HL-60 (cell line): ENCODE results near the gene ABCB4.

Source experiments
- GABPA ChIP-seq: IDR thresholded peaks from 2 replicates; pipeline ENCODE4 v1.6.1; 2012; ENCODE audit warnings: low read depth
- POLR2AphosphoS5 ChIP-seq: IDR thresholded peaks from 2 replicates; pipeline ENCODE4 v1.6.1; 2012; ENCODE audit warnings: low read depth
- TF ChIP-seq, protein P1 (sequence below): IDR thresholded peaks from one replicate; pipeline ENCODE4 v1.5.1; 2011; ENCODE audit warnings: low read length, control low read depth, inconsistent platforms; ENCODE audit not compliant: insufficient read depth
- TF ChIP-seq, protein P2 (sequence below): IDR thresholded peaks from 2 replicates; pipeline ENCODE4 v1.6.1; 2012; ENCODE audit warnings: low read depth; ENCODE audit not compliant: insufficient replicate concordance

DNA sequence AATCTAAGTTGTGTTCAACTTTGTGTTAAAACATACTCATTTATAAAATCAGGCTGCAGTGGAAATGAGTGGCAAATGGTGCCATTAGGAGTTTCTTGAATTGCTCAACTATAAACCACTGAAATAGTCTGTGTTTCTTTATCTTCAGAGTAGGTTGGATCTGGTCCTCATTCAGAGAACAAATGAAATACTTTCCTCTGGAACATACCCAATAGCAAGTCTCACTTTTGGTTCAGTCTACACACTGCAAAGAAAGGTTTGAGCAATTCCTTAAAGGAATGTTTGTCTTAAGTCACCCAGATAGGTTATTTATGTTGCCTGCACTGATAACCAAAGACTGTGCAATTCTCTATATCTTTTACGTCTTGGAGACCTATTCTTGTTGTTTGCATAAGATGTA, 62.5 kb downstream of the ABCB4 start:
- TF ChIP-seq, protein P1, sequence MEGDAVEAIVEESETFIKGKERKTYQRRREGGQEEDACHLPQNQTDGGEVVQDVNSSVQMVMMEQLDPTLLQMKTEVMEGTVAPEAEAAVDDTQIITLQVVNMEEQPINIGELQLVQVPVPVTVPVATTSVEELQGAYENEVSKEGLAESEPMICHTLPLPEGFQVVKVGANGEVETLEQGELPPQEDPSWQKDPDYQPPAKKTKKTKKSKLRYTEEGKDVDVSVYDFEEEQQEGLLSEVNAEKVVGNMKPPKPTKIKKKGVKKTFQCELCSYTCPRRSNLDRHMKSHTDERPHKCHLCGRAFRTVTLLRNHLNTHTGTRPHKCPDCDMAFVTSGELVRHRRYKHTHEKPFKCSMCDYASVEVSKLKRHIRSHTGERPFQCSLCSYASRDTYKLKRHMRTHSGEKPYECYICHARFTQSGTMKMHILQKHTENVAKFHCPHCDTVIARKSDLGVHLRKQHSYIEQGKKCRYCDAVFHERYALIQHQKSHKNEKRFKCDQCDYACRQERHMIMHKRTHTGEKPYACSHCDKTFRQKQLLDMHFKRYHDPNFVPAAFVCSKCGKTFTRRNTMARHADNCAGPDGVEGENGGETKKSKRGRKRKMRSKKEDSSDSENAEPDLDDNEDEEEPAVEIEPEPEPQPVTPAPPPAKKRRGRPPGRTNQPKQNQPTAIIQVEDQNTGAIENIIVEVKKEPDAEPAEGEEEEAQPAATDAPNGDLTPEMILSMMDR: no peak
- TF ChIP-seq, protein P2, sequence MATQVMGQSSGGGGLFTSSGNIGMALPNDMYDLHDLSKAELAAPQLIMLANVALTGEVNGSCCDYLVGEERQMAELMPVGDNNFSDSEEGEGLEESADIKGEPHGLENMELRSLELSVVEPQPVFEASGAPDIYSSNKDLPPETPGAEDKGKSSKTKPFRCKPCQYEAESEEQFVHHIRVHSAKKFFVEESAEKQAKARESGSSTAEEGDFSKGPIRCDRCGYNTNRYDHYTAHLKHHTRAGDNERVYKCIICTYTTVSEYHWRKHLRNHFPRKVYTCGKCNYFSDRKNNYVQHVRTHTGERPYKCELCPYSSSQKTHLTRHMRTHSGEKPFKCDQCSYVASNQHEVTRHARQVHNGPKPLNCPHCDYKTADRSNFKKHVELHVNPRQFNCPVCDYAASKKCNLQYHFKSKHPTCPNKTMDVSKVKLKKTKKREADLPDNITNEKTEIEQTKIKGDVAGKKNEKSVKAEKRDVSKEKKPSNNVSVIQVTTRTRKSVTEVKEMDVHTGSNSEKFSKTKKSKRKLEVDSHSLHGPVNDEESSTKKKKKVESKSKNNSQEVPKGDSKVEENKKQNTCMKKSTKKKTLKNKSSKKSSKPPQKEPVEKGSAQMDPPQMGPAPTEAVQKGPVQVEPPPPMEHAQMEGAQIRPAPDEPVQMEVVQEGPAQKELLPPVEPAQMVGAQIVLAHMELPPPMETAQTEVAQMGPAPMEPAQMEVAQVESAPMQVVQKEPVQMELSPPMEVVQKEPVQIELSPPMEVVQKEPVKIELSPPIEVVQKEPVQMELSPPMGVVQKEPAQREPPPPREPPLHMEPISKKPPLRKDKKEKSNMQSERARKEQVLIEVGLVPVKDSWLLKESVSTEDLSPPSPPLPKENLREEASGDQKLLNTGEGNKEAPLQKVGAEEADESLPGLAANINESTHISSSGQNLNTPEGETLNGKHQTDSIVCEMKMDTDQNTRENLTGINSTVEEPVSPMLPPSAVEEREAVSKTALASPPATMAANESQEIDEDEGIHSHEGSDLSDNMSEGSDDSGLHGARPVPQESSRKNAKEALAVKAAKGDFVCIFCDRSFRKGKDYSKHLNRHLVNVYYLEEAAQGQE: no peak
- no peak for TF ChIP-seq GABPA
- TF ChIP-seq POLR2AphosphoS5: no peak
